Measurements from ENCODE around the gene PAM16. TPM values are rescaled to one million over a fixed set of nuclear protein-coding genes. Genes with fewer than 3 reads are reported as not detected.

PAM16 gene
- total and polyA plus RNA-seq, 10 donors = 26.7 to 88.8 (median 41.1) TPM

DNA sequence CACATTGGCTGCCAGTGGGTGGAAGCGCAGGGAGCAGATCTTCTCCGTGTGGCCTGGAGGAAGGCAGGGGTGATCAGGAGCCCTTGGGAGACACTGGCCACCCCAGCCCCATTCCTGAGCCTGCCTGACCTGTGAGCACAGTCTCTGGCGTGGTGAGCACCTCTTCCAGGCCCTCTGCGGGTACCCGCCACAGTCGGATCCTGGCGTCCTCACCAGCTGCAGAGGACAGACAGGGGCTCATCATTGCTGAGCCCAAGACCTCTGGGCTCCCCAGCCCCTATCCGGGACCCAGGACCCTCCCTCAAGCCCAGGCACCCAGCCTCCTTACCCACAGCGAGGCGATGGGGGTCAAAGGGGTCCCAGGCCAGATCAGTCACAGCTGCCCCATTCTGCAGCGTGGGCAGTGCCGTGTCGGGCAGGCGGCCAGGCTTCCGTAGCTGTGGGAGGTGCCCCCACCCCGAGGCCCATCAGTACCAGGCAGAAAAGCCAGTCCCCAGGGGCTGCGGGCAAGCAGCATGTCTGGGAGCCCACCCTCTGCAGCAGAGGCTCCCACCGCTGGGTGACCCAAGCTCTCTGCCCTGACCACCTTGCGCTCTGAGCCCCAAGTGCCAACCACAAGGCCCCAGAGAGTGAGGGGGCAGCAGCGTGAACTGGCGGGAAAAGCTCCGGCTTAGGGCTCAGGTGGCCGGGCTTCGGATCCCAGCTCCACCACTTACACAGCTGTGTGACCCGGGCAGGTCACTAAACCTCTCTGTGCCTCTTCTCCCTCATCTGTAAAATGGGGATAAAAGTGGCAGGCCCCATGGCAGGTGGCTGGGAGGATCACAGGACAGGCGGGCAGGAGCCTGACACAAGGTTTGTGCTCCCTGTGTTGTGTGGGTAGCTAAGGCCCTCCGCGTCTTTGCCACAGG lies 10.2 kb upstream of the PAM16 start:
- H3K4me1 ChIP-seq = peaks cover 0 to 38% (median 19%) of the 10 kb centered on the region in 6 donors
- H3K27ac ChIP-seq = no peak overlapping the region
- TF ChIP-seq POLR2AphosphoS5 (IDR thresholded peaks at IDR 0.05) = peak in 1 of 3 donors; percentile 24
- TF ChIP-seq, protein P1, sequence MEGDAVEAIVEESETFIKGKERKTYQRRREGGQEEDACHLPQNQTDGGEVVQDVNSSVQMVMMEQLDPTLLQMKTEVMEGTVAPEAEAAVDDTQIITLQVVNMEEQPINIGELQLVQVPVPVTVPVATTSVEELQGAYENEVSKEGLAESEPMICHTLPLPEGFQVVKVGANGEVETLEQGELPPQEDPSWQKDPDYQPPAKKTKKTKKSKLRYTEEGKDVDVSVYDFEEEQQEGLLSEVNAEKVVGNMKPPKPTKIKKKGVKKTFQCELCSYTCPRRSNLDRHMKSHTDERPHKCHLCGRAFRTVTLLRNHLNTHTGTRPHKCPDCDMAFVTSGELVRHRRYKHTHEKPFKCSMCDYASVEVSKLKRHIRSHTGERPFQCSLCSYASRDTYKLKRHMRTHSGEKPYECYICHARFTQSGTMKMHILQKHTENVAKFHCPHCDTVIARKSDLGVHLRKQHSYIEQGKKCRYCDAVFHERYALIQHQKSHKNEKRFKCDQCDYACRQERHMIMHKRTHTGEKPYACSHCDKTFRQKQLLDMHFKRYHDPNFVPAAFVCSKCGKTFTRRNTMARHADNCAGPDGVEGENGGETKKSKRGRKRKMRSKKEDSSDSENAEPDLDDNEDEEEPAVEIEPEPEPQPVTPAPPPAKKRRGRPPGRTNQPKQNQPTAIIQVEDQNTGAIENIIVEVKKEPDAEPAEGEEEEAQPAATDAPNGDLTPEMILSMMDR (IDR thresholded peaks at IDR 0.05 in 8 of 11, conservative IDR thresholded peaks at IDR 0.05 in 3 of 11) = no peak
- no peaks in the 10 kb centered on the region for H3K27me3 ChIP-seq (replicated peaks in 1 of 7)
- H3K4me3 ChIP-seq = no peak overlapping the region
- no peaks in the 10 kb centered on the region for H3K9me3 ChIP-seq
- 94 to 97% (median 95%) methylated on average over 19 to 28 of the region's 28 CpGs for WGBS, 5 donors
- H3K36me3 ChIP-seq = peaks cover 0 to 100% (median 72%) of the 10 kb centered on the region in 6 donors
- DNase-seq = peak; percentile 68
- intact Hi-C loops (cut with DNase I; ENCODE audit: low total_unique reads) = no loop called here

- H3K9me3 ChIP-seq = no peaks in the 10 kb centered on the region
- H3K36me3 ChIP-seq = peaks cover 0 to 100% (median 76%) of the 10 kb centered on the region in 6 donors
- intact Hi-C loops (cut with DNase I; ENCODE audit: low total_unique reads) = no loop called here
- DNase-seq = no peak
- TF ChIP-seq POLR2AphosphoS5 (IDR thresholded peaks at IDR 0.05) (no peak), POLR2A (IDR thresholded peaks at IDR 0.05) (no peak)
- TF ChIP-seq, protein P1 (IDR thresholded peaks at IDR 0.05 in 8 of 11, conservative IDR thresholded peaks at IDR 0.05 in 3 of 11) = no peak
- H3K4me1 ChIP-seq = peaks cover 0 to 31% (median 16%) of the 10 kb centered on the region in 6 donors
- WGBS, 5 donors = 85 to 93% (median 87%) methylated on average over 10 to 11 of the region's 11 CpGs
- no peaks in the 10 kb centered on the region for H3K27me3 ChIP-seq (replicated peaks in 1 of 7)
- H3K4me3 ChIP-seq = no peak overlapping the region
- peak overlapping the region in 1 of 8 donors; percentile 18 for H3K27ac ChIP-seq
Measured at GRCh38 chr16:4360538-4361021, 9.5 kb upstream of the PAM16 start.

GRCh38 chr16:4359914-4360313 lies 8.8 kb upstream of the PAM16 start:
- no peaks in the 10 kb centered on the region for H3K27me3 ChIP-seq (replicated peaks in 1 of 7)
- H3K36me3 ChIP-seq = peaks cover 1 to 100% (median 74%) of the 10 kb centered on the region in 6 donors
- no peaks in the 10 kb centered on the region for H3K9me3 ChIP-seq
- H3K27ac ChIP-seq = peak overlapping the region in 1 of 8 donors; percentile 18
- intact Hi-C loops (cut with DNase I; ENCODE audit: low total_unique reads) = loop anchor here (5.0 kb wide), 1 partner anchor 42 kb away; no protein-coding TSS in a partner anchor
- no peak for TF ChIP-seq POLR2A (IDR thresholded peaks at IDR 0.05)
- TF ChIP-seq, protein P1 (IDR thresholded peaks at IDR 0.05 in 8 of 11, conservative IDR thresholded peaks at IDR 0.05 in 3 of 11) = no peak
- TF ChIP-seq POLR2AphosphoS5 (IDR thresholded peaks at IDR 0.05) = no peak
- no peak for DNase-seq
- 88 to 97% (median 95%) methylated on average over 3 of the region's 3 CpGs for WGBS, 5 donors
- peaks cover 0 to 25% (median 9%) of the 10 kb centered on the region in 6 donors for H3K4me1 ChIP-seq
- no peak overlapping the region for H3K4me3 ChIP-seq
